A673 (cell line): ENCODE results near the gene NGEF. TPM values are rescaled to one million over a fixed set of nuclear protein-coding genes. Genes with fewer than 3 reads are reported as not detected.

Source experiments
- BruUV-seq: library from RNA; stranded (reverse); fragments of 400-500 nt; replicated peaks from 2 replicates; lab custom pipeline; 2021; lab: Mats Ljungman, UMichigan
- CTCF ChIA-PET: fragments of 300-600 bp; sonication (Branson Sonifier 250); formaldehyde crosslinking; loops from one replicate; lab custom pipeline; 2022; ENCODE audit warnings: antibody characterized with exemption; lab: Charles Lee
- POLR2A ChIA-PET: fragments of 300-600 bp; sonication (Branson Sonifier 250); formaldehyde crosslinking; loops from one replicate; lab custom pipeline; 2022; ENCODE audit warnings: antibody characterized with exemption; ENCODE audit not compliant: low non-redundant PET; lab: Charles Lee
- DNase-seq: peaks from one replicate; pipeline ENCODE4 v3.0.0-alpha.2; 2015; ENCODE audit warnings: low spot score
- H3K27ac ChIP-seq: fragments of 200-600 bp; sonication (generic); 2 replicates; pipeline ENCODE4 v1.5.1; 2016; ENCODE audit warnings: mixed run types, low read depth, mild to moderate bottlenecking, mixed read lengths, antibody characterized with exemption, low read length; ENCODE audit not compliant: poor library complexity, severe bottlenecking
- H3K27me3 ChIP-seq: fragments of 200-600 bp; sonication (generic); replicated peaks from 2 replicates; pipeline ENCODE4 v1.6.1; 2017; ENCODE audit warnings: mixed run types, low read depth, mild to moderate bottlenecking, mixed read lengths, antibody characterized with exemption, low read length; ENCODE audit not compliant: insufficient read depth, poor library complexity
- H3K36me3 ChIP-seq: fragments of 200-600 bp; sonication (generic); 2 replicates; pipeline ENCODE4 v1.6.1; 2016; ENCODE audit warnings: mixed run types, mild to moderate bottlenecking, mixed read lengths, antibody characterized with exemption, low read length; ENCODE audit not compliant: insufficient read depth, poor library complexity, severe bottlenecking
- H3K4me1 ChIP-seq: fragments of 200-600 bp; sonication (generic); 2 replicates; pipeline ENCODE4 v1.6.1; 2017; ENCODE audit warnings: mixed run types, mild to moderate bottlenecking, mixed read lengths, antibody characterized with exemption, low read length; ENCODE audit not compliant: insufficient read depth, poor library complexity, severe bottlenecking
- H3K4me3 ChIP-seq: fragments of 200-600 bp; sonication (generic); 2 replicates; pipeline ENCODE4 v1.5.1; 2016; ENCODE audit warnings: low read depth, mixed run types, mild to moderate bottlenecking, mixed read lengths, low read length; ENCODE audit not compliant: poor library complexity, severe bottlenecking
- H3K9me3 ChIP-seq: fragments of 200-600 bp; sonication (generic); 2 replicates; pipeline ENCODE4 v1.6.1; 2016; ENCODE audit warnings: mixed run types, low read depth, mild to moderate bottlenecking, mixed read lengths, antibody characterized with exemption, low read length; ENCODE audit not compliant: poor library complexity, severe bottlenecking
- CTCF ChIP-seq: fragments of 300-800, 200-600 bp; sonication (generic); conservative IDR thresholded peaks from 2 replicates; pipeline ENCODE4 v1.5.1; 2017; ENCODE audit warnings: low read depth, mild to moderate bottlenecking, antibody characterized with exemption, low read length, moderate library complexity, mixed read lengths
- EZH2 ChIP-seq: fragments of 200-600 bp; sonication (generic); IDR thresholded peaks from 2 replicates; pipeline ENCODE4 v1.6.1; 2017; ENCODE audit warnings: borderline replicate concordance, low read depth, mild to moderate bottlenecking, mixed read lengths, antibody characterized with exemption, low read length; ENCODE audit not compliant: poor library complexity, severe bottlenecking
- intact Hi-C: fragments of 100-400 bp; cut with micrococcal nuclease; formaldehyde crosslinking; loops from one replicate; pipeline ENCODE4 v1.10.0; 2022; ENCODE audit not compliant: unreplicated experiment
- total RNA-seq: library from RNA; stranded (reverse); gene quantifications from 2 replicates; pipeline ENCODE4 v1.2.3, GENCODE V29; 2021

NGEF gene
- total RNA-seq, 1 experiment from 2014 or later, result 0.69 TPM

GRCh38 chr2:233039846-233040530 lies 26.9 kb upstream of the NGEF start:
- Histone ChIP-seq H3K4me1 (no peaks in the 10 kb centered on the region), H3K27ac (no peak overlapping the region), H3K4me3 (no peak overlapping the region), H3K36me3 (no peaks in the 10 kb centered on the region), H3K9me3 (no peaks in the 10 kb centered on the region), H3K27me3 (no peaks in the 10 kb centered on the region)
- CTCF ChIA-PET, result no interaction called here
- TF ChIP-seq CTCF, result no peak
- TF ChIP-seq EZH2, result no peak
- intact Hi-C loops, result no loop called here
- BruUV-seq, result no TSS peak
- no peak for DNase-seq
- POLR2A ChIA-PET, result no interaction called here

- Histone ChIP-seq H3K9me3 (no peaks in the 10 kb centered on the region), H3K27ac (no peak overlapping the region), H3K4me3 (no peak overlapping the region), H3K36me3 (no peaks in the 10 kb centered on the region), H3K27me3 (no peaks in the 10 kb centered on the region), H3K4me1 (no peaks in the 10 kb centered on the region)
- CTCF ChIA-PET, result no interaction called here
- DNase-seq, result no peak
- BruUV-seq, result no TSS peak
- POLR2A ChIA-PET, result no interaction called here
- intact Hi-C loops, result no loop called here
- TF ChIP-seq CTCF (no peak), EZH2 (no peak)
Observed at GRCh38 chr2:233039212-233039845, 26.3 kb upstream of the NGEF start.

GRCh38 chr2:233037078-233037477 lies 24.0 kb upstream of the NGEF start:
- H3K27me3 ChIP-seq, result no peaks in the 10 kb centered on the region
- TF ChIP-seq CTCF (no peak), EZH2 (no peak)
- ChIA-PET POLR2A (no interaction called here), CTCF (no interaction called here)
- DNase-seq, result no peak
- intact Hi-C loops, result no loop called here
- no peaks in the 10 kb centered on the region for H3K9me3 ChIP-seq
- H3K36me3 ChIP-seq, result no peaks in the 10 kb centered on the region
- H3K27ac ChIP-seq, result no peak overlapping the region
- no peak overlapping the region for H3K4me3 ChIP-seq
- no peaks in the 10 kb centered on the region for H3K4me1 ChIP-seq
- no TSS peak for BruUV-seq
